Esophagus squamous epithelium (tissue), 4 donors: Measurements from ENCODE around the gene PRRC2B.

Experiments
- CTCF ChIP-seq, 6 experiments: fragments of 450-650 bp in 4 of 6; fragments of 200-600 bp in 2 of 6; sonication (generic) in 2 of 6; IDR thresholded peaks; one replicate each; pipeline ENCODE4 v1.5.1; 2016 to 2019; ENCODE audit warnings: antibody characterized with exemption in 6 of 6, mild to moderate bottlenecking in 4 of 6, moderate library complexity in 4 of 6
- POLR2A ChIP-seq, 4 donors: fragments of 450-650 bp; IDR thresholded peaks; one replicate each; pipeline ENCODE4 v1.6.1; 2017; ENCODE audit warnings: antibody characterized with exemption in 4 of 4, mild to moderate bottlenecking in 4 of 4, moderate library complexity in 3 of 4

- TF ChIP-seq CTCF (IDR thresholded peaks at IDR 0.05), result no peak
- no peak for TF ChIP-seq POLR2A (IDR thresholded peaks at IDR 0.05)
These were observed 117.5 kb downstream of the PRRC2B start for GRCh38 chr9:131511416-131511815.
